ENCODE results near the gene EPHA3. TPM values are rescaled to one million over a fixed set of nuclear protein-coding genes. Genes with fewer than 3 reads are reported as not detected.

EPHA3 gene
- total and polyA plus RNA-seq, 2 donors (not counting 1 experiment from before 2014, with no cell fraction given), result 0.23 to 0.99 TPM

DNA sequence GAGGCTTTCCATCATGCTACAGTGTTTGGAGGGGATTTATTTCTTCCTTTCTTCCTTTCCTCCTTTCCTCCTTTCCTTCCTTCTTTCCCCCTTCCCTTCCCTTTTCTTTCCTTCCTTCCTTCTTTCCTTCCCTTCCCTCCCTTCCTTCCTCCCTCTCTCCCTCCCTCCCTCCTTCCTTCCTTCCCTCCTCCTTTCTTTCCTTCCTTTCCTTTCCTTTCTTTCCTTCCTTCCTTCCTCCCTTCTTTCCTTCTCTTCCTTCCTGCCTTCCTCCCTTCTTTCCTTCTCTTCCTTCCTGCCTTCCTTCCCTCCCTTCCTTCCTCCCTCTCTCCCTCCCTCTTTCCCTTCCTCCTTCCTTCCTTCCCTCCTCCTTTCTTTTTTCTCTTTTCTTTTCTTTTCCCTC lies 127.2 kb downstream of the EPHA3 start:
- no peaks in the 10 kb centered on the region for H3K9me3 ChIP-seq (ENCODE audit: control insufficient read depth, insufficient read depth, low read depth, low read length)
- no peaks in the 10 kb centered on the region for H3K4me1 ChIP-seq (ENCODE audit: control insufficient read depth, extremely low read depth, insufficient read depth, low read length)
- TF ChIP-seq, protein P1, sequence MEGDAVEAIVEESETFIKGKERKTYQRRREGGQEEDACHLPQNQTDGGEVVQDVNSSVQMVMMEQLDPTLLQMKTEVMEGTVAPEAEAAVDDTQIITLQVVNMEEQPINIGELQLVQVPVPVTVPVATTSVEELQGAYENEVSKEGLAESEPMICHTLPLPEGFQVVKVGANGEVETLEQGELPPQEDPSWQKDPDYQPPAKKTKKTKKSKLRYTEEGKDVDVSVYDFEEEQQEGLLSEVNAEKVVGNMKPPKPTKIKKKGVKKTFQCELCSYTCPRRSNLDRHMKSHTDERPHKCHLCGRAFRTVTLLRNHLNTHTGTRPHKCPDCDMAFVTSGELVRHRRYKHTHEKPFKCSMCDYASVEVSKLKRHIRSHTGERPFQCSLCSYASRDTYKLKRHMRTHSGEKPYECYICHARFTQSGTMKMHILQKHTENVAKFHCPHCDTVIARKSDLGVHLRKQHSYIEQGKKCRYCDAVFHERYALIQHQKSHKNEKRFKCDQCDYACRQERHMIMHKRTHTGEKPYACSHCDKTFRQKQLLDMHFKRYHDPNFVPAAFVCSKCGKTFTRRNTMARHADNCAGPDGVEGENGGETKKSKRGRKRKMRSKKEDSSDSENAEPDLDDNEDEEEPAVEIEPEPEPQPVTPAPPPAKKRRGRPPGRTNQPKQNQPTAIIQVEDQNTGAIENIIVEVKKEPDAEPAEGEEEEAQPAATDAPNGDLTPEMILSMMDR (conservative IDR thresholded peaks at IDR 0.05 in 1 of 2, IDR thresholded peaks at IDR 0.05 in 1 of 2; ENCODE audit: low read depth in 1 of 2, low read length in 2 of 2), result no peak
- TF ChIP-seq EZH2 (IDR thresholded peaks at IDR 0.05; ENCODE audit: low read length, missing control alignments), result no peak
- no peak overlapping the region for H3K4me2 ChIP-seq (ENCODE audit: extremely low read depth, insufficient read depth, low read length)
- H3K27me3 ChIP-seq (ENCODE audit: control insufficient read depth, insufficient read depth, low read length), result no peaks in the 10 kb centered on the region
- no peaks in the 10 kb centered on the region for H3K36me3 ChIP-seq (ENCODE audit: control insufficient read depth, insufficient read depth, low read length)
- H3K79me2 ChIP-seq (ENCODE audit: control insufficient read depth, insufficient read depth, low read length), result no peaks in the 10 kb centered on the region
- H3K27ac ChIP-seq (ENCODE audit: insufficient read depth, low read length), result no peak overlapping the region
- no peak overlapping the region for H2AFZ ChIP-seq (ENCODE audit: low read length)
- no peak for DNase-seq (ENCODE audit: low read depth in 2 of 2)
- no peaks in the 10 kb centered on the region for H4K20me1 ChIP-seq (ENCODE audit: control insufficient read depth, extremely low read depth, insufficient read depth, low read length)
- H3K9ac ChIP-seq (ENCODE audit: insufficient read depth, low read length), result no peak overlapping the region
- H3K4me3 ChIP-seq (replicated peaks in 1 of 4; ENCODE audit: control extremely low read depth in 1 of 4, insufficient read depth in 1 of 4, low read depth in 3 of 4, low read length in 4 of 4), result no peak overlapping the region

DNA sequence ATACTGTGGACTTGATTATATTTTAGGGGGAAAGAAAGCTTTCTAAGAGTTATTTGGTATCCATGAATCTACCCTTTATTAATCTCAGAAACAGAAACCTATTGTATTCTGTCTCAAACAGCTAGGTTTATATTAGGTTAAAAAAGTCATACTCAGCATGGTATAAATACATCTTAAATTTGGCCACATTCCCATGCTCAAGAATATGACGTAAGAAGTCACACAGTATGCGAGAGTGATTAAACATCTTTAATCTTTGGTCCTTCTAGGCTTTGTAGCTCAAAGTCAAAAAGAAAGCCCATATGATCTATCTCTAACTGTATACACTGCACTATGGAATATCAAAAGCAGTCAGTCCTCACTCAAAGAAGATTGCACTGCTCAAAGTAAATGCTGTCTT lies 131.4 kb downstream of the EPHA3 start:
- Histone ChIP-seq H3K9me3 (ENCODE audit: control insufficient read depth, insufficient read depth, low read depth, low read length) (no peaks in the 10 kb centered on the region), H3K4me2 (ENCODE audit: extremely low read depth, insufficient read depth, low read length) (no peak overlapping the region), H3K9ac (ENCODE audit: insufficient read depth, low read length) (no peak overlapping the region), H3K79me2 (ENCODE audit: control insufficient read depth, insufficient read depth, low read length) (no peaks in the 10 kb centered on the region), H3K4me1 (ENCODE audit: control insufficient read depth, extremely low read depth, insufficient read depth, low read length) (no peaks in the 10 kb centered on the region), H3K4me3 (replicated peaks in 1 of 4; ENCODE audit: control extremely low read depth in 1 of 4, insufficient read depth in 1 of 4, low read depth in 3 of 4, low read length in 4 of 4) (no peak overlapping the region), H3K27ac (ENCODE audit: insufficient read depth, low read length) (no peak overlapping the region), H4K20me1 (ENCODE audit: control insufficient read depth, extremely low read depth, insufficient read depth, low read length) (no peaks in the 10 kb centered on the region), H2AFZ (ENCODE audit: low read length) (no peak overlapping the region), H3K36me3 (ENCODE audit: control insufficient read depth, insufficient read depth, low read length) (no peaks in the 10 kb centered on the region), H3K27me3 (ENCODE audit: control insufficient read depth, insufficient read depth, low read length) (no peaks in the 10 kb centered on the region)
- peak in 1 of 2 donors; percentile 56 for DNase-seq (ENCODE audit: low read depth in 2 of 2)
- TF ChIP-seq, protein P1 (conservative IDR thresholded peaks at IDR 0.05 in 1 of 2, IDR thresholded peaks at IDR 0.05 in 1 of 2; ENCODE audit: low read depth in 1 of 2, low read length in 2 of 2), result no peak
- TF ChIP-seq EZH2 (IDR thresholded peaks at IDR 0.05; ENCODE audit: low read length, missing control alignments), result no peak

GRCh38 chr3:89239774-89240173 lies 132.4 kb downstream of the EPHA3 start:
- no peaks in the 10 kb centered on the region for H3K9me3 ChIP-seq (ENCODE audit: control insufficient read depth, insufficient read depth, low read depth, low read length)
- TF ChIP-seq, protein P1 (conservative IDR thresholded peaks at IDR 0.05 in 1 of 2, IDR thresholded peaks at IDR 0.05 in 1 of 2; ENCODE audit: low read depth in 1 of 2, low read length in 2 of 2), result no peak
- TF ChIP-seq EZH2 (IDR thresholded peaks at IDR 0.05; ENCODE audit: low read length, missing control alignments), result no peak
- H3K27me3 ChIP-seq (ENCODE audit: control insufficient read depth, insufficient read depth, low read length), result no peaks in the 10 kb centered on the region
- H3K79me2 ChIP-seq (ENCODE audit: control insufficient read depth, insufficient read depth, low read length), result no peaks in the 10 kb centered on the region
- no peaks in the 10 kb centered on the region for H4K20me1 ChIP-seq (ENCODE audit: control insufficient read depth, extremely low read depth, insufficient read depth, low read length)
- H3K36me3 ChIP-seq (ENCODE audit: control insufficient read depth, insufficient read depth, low read length), result no peaks in the 10 kb centered on the region
- no peak overlapping the region for H3K4me3 ChIP-seq (replicated peaks in 1 of 4; ENCODE audit: control extremely low read depth in 1 of 4, insufficient read depth in 1 of 4, low read depth in 3 of 4, low read length in 4 of 4)
- H3K27ac ChIP-seq (ENCODE audit: insufficient read depth, low read length), result no peak overlapping the region
- H3K4me1 ChIP-seq (ENCODE audit: control insufficient read depth, extremely low read depth, insufficient read depth, low read length), result no peaks in the 10 kb centered on the region
- no peak for DNase-seq (ENCODE audit: low read depth in 2 of 2)
- H2AFZ ChIP-seq (ENCODE audit: low read length), result no peak overlapping the region
- no peak overlapping the region for H3K4me2 ChIP-seq (ENCODE audit: extremely low read depth, insufficient read depth, low read length)
- no peak overlapping the region for H3K9ac ChIP-seq (ENCODE audit: insufficient read depth, low read length)

All from fibroblast of lung (primary cell).